ENCODE measurements around the gene PSMG2.

DNA sequence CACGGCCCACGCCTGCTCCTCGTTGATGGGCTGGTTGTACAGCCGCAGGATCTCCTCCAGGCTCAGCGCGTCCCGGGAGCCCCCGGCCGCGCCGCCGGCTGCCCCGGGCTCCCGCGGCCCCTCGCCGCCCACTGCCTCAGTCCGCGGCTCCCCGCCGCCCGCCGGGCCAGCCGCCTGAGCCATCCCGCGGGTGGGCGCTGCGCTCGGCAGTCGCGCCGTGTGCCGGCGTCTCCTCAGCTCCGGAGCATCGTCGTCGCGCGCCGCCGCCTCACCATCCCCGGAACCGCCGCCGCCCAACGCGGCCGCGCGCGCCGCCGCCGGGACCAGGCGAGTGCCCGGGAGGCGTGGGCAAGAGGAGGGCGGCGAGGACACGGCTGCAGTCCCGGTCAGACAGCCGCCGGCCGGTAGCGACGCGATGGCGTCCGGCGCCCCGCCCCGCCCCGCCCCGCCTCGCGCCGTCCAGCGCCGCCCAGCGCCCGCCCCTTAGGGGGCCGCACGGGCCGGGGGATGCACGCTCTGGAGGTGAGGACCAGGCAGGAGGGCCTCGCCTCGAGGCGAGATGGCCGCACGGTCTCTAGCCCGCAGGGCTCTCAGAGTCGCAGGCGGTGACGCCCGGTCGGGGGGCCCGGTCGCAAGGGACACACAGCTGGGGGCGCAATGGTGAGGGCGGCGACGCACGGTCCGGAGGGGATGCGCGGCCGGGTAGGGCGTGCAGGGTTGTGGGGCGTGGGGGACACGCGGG is 45.0 kb upstream of the PSMG2 start, which contains the start of gene SPIRE1:
- TF ChIP-seq, protein P1, sequence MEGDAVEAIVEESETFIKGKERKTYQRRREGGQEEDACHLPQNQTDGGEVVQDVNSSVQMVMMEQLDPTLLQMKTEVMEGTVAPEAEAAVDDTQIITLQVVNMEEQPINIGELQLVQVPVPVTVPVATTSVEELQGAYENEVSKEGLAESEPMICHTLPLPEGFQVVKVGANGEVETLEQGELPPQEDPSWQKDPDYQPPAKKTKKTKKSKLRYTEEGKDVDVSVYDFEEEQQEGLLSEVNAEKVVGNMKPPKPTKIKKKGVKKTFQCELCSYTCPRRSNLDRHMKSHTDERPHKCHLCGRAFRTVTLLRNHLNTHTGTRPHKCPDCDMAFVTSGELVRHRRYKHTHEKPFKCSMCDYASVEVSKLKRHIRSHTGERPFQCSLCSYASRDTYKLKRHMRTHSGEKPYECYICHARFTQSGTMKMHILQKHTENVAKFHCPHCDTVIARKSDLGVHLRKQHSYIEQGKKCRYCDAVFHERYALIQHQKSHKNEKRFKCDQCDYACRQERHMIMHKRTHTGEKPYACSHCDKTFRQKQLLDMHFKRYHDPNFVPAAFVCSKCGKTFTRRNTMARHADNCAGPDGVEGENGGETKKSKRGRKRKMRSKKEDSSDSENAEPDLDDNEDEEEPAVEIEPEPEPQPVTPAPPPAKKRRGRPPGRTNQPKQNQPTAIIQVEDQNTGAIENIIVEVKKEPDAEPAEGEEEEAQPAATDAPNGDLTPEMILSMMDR (IDR thresholded peaks at IDR 0.05; ENCODE audit: insufficient read depth, low read length) = no peak
- TF ChIP-seq, protein P2, sequence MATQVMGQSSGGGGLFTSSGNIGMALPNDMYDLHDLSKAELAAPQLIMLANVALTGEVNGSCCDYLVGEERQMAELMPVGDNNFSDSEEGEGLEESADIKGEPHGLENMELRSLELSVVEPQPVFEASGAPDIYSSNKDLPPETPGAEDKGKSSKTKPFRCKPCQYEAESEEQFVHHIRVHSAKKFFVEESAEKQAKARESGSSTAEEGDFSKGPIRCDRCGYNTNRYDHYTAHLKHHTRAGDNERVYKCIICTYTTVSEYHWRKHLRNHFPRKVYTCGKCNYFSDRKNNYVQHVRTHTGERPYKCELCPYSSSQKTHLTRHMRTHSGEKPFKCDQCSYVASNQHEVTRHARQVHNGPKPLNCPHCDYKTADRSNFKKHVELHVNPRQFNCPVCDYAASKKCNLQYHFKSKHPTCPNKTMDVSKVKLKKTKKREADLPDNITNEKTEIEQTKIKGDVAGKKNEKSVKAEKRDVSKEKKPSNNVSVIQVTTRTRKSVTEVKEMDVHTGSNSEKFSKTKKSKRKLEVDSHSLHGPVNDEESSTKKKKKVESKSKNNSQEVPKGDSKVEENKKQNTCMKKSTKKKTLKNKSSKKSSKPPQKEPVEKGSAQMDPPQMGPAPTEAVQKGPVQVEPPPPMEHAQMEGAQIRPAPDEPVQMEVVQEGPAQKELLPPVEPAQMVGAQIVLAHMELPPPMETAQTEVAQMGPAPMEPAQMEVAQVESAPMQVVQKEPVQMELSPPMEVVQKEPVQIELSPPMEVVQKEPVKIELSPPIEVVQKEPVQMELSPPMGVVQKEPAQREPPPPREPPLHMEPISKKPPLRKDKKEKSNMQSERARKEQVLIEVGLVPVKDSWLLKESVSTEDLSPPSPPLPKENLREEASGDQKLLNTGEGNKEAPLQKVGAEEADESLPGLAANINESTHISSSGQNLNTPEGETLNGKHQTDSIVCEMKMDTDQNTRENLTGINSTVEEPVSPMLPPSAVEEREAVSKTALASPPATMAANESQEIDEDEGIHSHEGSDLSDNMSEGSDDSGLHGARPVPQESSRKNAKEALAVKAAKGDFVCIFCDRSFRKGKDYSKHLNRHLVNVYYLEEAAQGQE (IDR thresholded peaks at IDR 0.05; ENCODE audit: insufficient replicate concordance, low read depth) = no peak
- no peak for TF ChIP-seq POLR2AphosphoS5 (IDR thresholded peaks at IDR 0.05; ENCODE audit: low read depth)
